C4-2B (cell line): Measurements from ENCODE around the gene TMEM79.

ENCODE experiments used
- CTCF ChIP-seq: fragments of 450-650 bp; conservative IDR thresholded peaks from 2 replicates; pipeline ENCODE4 v1.5.1; 2017; ENCODE audit warnings: mild to moderate bottlenecking
- ZFX ChIP-seq: fragments of 450-650 bp; IDR thresholded peaks from 2 replicates; pipeline ENCODE4 v1.6.1; 2017

GRCh38 chr1:156320560-156320959 lies 36.4 kb downstream of the TMEM79 start:
- TF ChIP-seq CTCF = no peak
- TF ChIP-seq ZFX = no peak
